ENCODE measurements around the gene ACSL1. TPM values are rescaled to one million over a fixed set of nuclear protein-coding genes. Genes with fewer than 3 reads are reported as not detected.

ACSL1 gene
- total and polyA plus RNA-seq, 9 donors: 12.0 to 47.9 (median 19.8) TPM

GRCh38 chr4:184792950-184793555, 32.7 kb downstream of the ACSL1 start:
- TF ChIP-seq CTCF (IDR thresholded peaks at IDR 0.05) (no peak), EP300 (IDR thresholded peaks at IDR 0.05) (no peak), POLR2A (IDR thresholded peaks at IDR 0.05) (no peak)
- WGBS, 3 donors: 72 to 82% (median 78%) methylated on average over 10 of the region's 10 CpGs
- intact Hi-C loops (cut with DNase I): no loop called here

GRCh38 chr4:184792334-184792733, 33.4 kb downstream of the ACSL1 start:
- intact Hi-C loops (cut with DNase I): no loop called here
- Histone ChIP-seq H3K36me3 (no peaks in the 10 kb centered on the region), H3K27me3 (no peaks in the 10 kb centered on the region), H3K4me1 (ENCODE audit: insufficient read depth) (no peaks in the 10 kb centered on the region), H3K9me3 (no peaks in the 10 kb centered on the region), H3K4me3 (no peak overlapping the region), H3K27ac (no peak overlapping the region)
- 91 to 93% (median 92%) methylated on average over 8 of the region's 8 CpGs for WGBS, 3 donors
- no peak for DNase-seq
- no peak for TF ChIP-seq EP300 (IDR thresholded peaks at IDR 0.05)

More at GRCh38 chr4:184792950-184793555, 32.7 kb downstream of the ACSL1 start:
- no peak overlapping the region for H3K4me3 ChIP-seq
- no peaks in the 10 kb centered on the region for H3K27me3 ChIP-seq
- H3K36me3 ChIP-seq: no peaks in the 10 kb centered on the region
- no peaks in the 10 kb centered on the region for H3K9me3 ChIP-seq
- H3K27ac ChIP-seq: no peak overlapping the region
- no peak for DNase-seq
- no peaks in the 10 kb centered on the region for H3K4me1 ChIP-seq (ENCODE audit: insufficient read depth)

- intact Hi-C loops (cut with DNase I): no loop called here
- Histone ChIP-seq H3K4me3 (no peak overlapping the region), H3K4me1 (ENCODE audit: insufficient read depth) (no peaks in the 10 kb centered on the region), H3K27me3 (no peaks in the 10 kb centered on the region), H3K9me3 (no peaks in the 10 kb centered on the region), H3K27ac (no peak overlapping the region), H3K36me3 (no peaks in the 10 kb centered on the region)
- DNase-seq: no peak
- whole genome bisulfite sequencing, 3 donors: 91 to 94% (median 92%) methylated on average over 3 of the region's 3 CpGs
- TF ChIP-seq EP300 (IDR thresholded peaks at IDR 0.05) (no peak), CTCF (IDR thresholded peaks at IDR 0.05) (no peak), POLR2A (IDR thresholded peaks at IDR 0.05) (no peak)
Observed at GRCh38 chr4:184790826-184791225, 34.9 kb downstream of the ACSL1 start.

- no peak for DNase-seq
- intact Hi-C loops (cut with DNase I): no loop called here
- Histone ChIP-seq H3K36me3 (no peaks in the 10 kb centered on the region), H3K27me3 (no peaks in the 10 kb centered on the region), H3K9me3 (no peaks in the 10 kb centered on the region), H3K27ac (no peak overlapping the region), H3K4me3 (no peak overlapping the region), H3K4me1 (ENCODE audit: insufficient read depth) (no peaks in the 10 kb centered on the region)
- TF ChIP-seq EP300 (IDR thresholded peaks at IDR 0.05): no peak
- TF ChIP-seq POLR2A (IDR thresholded peaks at IDR 0.05): no peak
- TF ChIP-seq CTCF (IDR thresholded peaks at IDR 0.05): no peak
- WGBS, 3 donors: 83 to 87% (median 85%) methylated on average over 6 of the region's 6 CpGs
Observed at GRCh38 chr4:184787766-184788503, 37.8 kb downstream of the ACSL1 start.

- no peak overlapping the region for H3K27ac ChIP-seq
- intact Hi-C loops (cut with DNase I): no loop called here
- no peak overlapping the region for H3K4me3 ChIP-seq
- TF ChIP-seq POLR2A (IDR thresholded peaks at IDR 0.05) (no peak), EP300 (IDR thresholded peaks at IDR 0.05) (no peak), CTCF (IDR thresholded peaks at IDR 0.05) (no peak)
- H3K36me3 ChIP-seq: no peaks in the 10 kb centered on the region
- no peaks in the 10 kb centered on the region for H3K27me3 ChIP-seq
- H3K4me1 ChIP-seq (ENCODE audit: insufficient read depth): no peaks in the 10 kb centered on the region
- WGBS, 3 donors: 88 to 92% (median 91%) methylated on average over 9 of the region's 9 CpGs
- no peaks in the 10 kb centered on the region for H3K9me3 ChIP-seq
- no peak for DNase-seq
Observed at GRCh38 chr4:184785813-184786212, 40.0 kb downstream of the ACSL1 start.

Data from ovary (tissue), 9 donors.